HG03135 (cell line): ENCODE measurements around the gene TMCC1.
A peak's percentile ranks its signal among the peaks of the same experiment; 100 is the strongest.
"Not testable (repeated sequence)": the region's sequence is repeated elsewhere in the genome, so short reads cannot be mapped to it uniquely, and the experiment has no call there.

Experiments used
- ATAC-seq: cut with Tn5 transposase; IDR thresholded peaks from one replicate; pipeline ENCODE4 v1.9.1; 2021; ENCODE audit warnings: mild to moderate bottlenecking, moderate library complexity; ENCODE audit not compliant: unreplicated experiment

Gene TMCC1

GRCh38 chr3:129837065-129837642 is 56.4 kb downstream of the TMCC1 start:
- no peak for ATAC-seq

GRCh38 chr3:129836381-129837064 is 57.0 kb downstream of the TMCC1 start:
- no peak for ATAC-seq

GRCh38 chr3:129835198-129835597 is 58.3 kb downstream of the TMCC1 start:
- ATAC-seq, result no peak

GRCh38 chr3:129834580-129834979 is 58.9 kb downstream of the TMCC1 start:
- ATAC-seq, result no peak

DNA sequence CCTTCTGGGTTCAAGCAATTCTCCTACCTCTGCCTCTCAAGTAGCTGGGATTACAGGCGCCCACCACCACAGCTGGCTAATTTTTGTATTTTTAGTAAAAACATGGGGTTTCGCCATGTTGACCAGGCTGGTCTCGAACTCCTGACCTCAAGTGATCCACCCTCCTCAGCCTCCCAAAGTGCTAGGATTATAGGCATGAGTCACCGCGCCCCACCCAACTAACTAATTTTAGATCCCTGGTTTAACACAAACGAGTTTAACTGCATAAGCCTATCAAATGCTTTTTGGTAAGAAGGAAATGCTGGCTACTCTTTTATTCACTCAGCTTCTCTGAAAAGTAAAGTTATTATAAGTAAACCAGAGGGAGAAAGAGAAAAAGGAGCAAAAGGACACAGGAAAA is 61.6 kb downstream of the TMCC1 start:
- not testable (repeated sequence) for ATAC-seq

DNA sequence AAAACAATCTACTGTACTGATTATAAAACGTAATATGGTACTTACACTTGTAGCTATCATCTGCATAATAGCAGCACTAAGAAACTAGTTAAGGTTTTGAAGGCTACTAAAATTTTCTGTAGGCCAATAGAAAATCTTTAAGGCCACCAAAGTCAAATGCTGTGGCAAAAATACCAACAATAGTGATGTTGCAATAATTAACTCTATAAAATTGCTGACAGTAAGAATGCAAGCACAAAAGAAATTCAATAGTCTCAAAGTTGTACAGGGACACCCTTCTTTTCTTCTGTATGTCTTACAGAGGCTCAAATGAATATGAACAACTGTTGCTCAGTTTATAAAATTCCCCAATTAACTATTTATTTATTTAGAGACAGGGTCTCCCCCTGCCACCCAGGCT is 62.0 kb downstream of the TMCC1 start:
- no peak for ATAC-seq

- no peak for ATAC-seq
Measured at GRCh38 chr3:129829640-129830039, 63.9 kb downstream of the TMCC1 start.

GRCh38 chr3:129827765-129828164 is 65.7 kb downstream of the TMCC1 start:
- ATAC-seq, result peak; percentile 81

DNA sequence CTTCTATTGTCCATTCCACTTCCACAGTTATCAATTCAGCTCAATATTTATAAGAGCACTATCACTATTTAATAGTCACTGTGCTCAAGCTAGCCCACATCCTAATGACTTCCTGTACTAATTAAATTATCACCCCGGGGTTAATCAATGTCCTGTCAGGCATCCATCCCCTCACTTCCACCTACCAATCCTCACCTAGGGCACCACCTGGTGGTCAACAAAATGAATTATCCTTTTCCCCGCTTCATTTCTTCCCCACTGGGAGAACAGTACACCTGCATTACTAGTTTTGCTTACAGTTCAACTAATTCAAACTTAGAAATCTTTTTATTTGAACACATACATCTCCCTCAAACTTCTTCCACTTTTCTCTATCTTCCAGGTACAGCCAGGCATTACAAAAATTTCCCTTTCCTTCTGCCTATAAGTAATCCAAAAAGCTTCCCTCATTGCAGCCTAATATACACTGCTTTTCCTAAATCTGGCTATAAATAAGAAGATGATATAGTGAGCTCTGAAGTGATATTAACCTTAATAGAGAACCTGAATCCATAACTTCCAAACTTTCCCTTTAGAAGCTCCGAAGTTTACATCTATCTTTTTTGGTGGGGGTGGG is 68.5 kb downstream of the TMCC1 start:
- no peak for ATAC-seq

- ATAC-seq, result no peak
Measured at GRCh38 chr3:129822679-129823078, 70.8 kb downstream of the TMCC1 start.

- ATAC-seq, result no peak
Measured at GRCh38 chr3:129822241-129822640, 71.3 kb downstream of the TMCC1 start.

- ATAC-seq, result no peak
Measured at GRCh38 chr3:129820587-129820986, 72.9 kb downstream of the TMCC1 start.

GRCh38 chr3:129812589-129812988 is 80.9 kb downstream of the TMCC1 start:
- no peak for ATAC-seq

DNA sequence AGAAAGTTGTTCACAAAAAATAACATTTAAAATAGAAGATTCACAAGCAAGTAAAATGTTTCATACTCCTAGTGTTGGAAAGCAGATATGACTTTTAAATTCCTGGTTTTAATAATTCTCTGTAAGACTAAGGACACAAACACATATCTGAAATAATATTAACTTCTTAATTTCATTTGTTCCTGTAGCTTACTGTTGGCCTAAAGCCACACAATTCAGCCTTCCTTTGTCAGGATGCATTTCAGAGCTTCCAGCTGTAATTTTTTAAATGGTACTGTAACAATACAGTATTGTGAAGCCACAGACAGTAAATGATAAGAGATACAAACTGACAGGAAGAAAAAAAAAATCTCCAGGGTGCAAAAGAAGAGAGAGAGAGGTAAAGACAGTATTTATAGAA is 84.2 kb downstream of the TMCC1 start:
- no peak for ATAC-seq

DNA sequence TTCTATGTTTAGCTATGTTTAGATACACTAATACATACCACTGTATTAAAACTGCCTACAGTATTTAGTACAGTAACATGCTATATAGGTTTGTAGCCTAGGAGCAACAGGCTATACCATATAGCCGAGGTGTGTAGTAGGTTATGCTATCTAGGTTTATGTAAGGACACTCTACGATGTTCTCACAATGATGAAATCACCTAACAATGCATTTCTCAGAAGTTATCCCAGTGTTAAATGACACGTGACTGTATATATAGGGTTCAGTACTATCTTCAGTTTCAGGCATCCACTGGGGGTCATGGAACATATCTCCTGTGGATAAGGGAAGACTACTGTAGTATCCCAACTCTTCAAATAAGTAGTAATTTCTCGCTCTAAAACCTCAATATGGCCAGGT is 97.4 kb downstream of the TMCC1 start:
- ATAC-seq, result no peak

DNA sequence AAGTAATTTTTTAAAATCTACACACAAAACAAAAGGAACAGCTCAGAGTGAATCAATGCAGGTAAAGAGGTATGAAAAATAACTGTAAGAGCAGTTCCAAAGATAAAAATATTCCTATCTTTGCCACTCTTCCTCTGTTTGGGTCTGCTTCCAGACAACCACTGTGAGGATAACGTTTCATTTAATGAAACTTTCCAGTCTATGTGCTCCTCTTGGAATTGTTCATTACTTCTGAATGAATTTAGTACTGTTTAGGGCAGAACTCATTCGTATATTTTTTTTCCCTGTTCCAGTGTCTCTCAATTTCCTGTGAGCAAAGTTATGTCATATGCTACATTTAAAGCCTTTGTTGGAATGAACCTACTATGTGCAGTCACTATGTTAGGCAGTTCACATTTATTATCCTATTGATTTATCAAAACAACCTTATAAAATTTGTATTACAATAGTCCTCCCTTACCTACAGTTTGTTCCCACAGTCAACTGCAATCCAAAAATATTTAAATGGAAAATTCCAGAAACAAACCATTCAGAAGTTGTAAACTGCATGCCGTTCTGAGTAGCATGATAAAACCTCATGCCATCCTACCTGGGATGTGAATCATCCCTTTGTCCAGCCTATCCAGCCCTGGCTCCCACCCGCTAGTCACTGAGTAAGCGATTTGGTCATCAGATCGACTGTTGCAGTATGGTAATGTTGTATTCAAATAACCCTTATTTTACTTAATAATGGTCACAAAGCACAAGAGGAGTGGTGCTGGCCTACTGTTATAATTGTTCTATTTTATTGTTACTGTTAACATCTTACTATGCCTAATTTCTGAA is 98.1 kb downstream of the TMCC1 start:
- ATAC-seq, result no peak

- ATAC-seq, result peak; percentile 71
Measured at GRCh38 chr3:129794311-129795185, 99.0 kb downstream of the TMCC1 start.

GRCh38 chr3:129793942-129794310 is 99.6 kb downstream of the TMCC1 start:
- no peak for ATAC-seq

- ATAC-seq, result no peak
Measured at GRCh38 chr3:129793319-129793718, 100.2 kb downstream of the TMCC1 start.

- no peak for ATAC-seq
Measured at GRCh38 chr3:129783470-129783869, 110.0 kb downstream of the TMCC1 start.

DNA sequence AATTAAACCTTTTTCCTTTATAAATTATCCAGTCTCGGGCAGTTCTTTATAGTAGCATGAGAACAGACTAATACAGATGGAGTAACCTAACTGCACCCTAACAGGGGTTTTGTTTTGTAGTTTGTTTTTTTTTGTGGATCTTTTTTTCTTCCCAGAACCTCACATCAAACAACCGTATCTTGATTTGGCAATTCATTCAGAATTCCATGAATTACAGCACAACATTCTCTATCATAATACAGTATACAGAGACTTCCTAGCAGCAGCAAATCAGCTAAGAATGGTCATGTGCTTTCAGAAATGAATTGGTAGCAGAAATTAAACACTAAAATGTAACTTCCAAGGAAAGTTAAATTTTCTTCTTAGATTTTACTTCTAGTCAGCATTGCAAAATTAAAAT is 114.6 kb downstream of the TMCC1 start:
- no peak for ATAC-seq
